Ureter (tissue), 1 donor: ENCODE measurements around the gene WDR82. TPM values are rescaled to one million over a fixed set of nuclear protein-coding genes. Genes with fewer than 3 reads are reported as not detected.
A peak's percentile ranks its signal among the peaks of the same experiment; 100 is the strongest.

Experiments
- DNase-seq: peaks from one replicate; pipeline ENCODE4 v3.0.0-alpha.2; 2020; ENCODE audit warnings: low spot score
- total RNA-seq: library from RNA; stranded (reverse); gene quantifications from one replicate; pipeline ENCODE4 v1.2.4, GENCODE V29; 2023
- donor health status: DM: yes; HTN: yes; CAD: no.

The WDR82 gene
- total RNA-seq, 1 donor from 2014 or later: 81.6 TPM

- DNase-seq: peak; percentile 42
Measured at GRCh38 chr3:52225452-52226228, 52.8 kb downstream of the WDR82 start, which contains the start of gene TLR9. TSS of gene TLR9 (minus strand) at chr3:52225645. CDS start at chr3:52225529, 116 bp downstream.

DNA sequence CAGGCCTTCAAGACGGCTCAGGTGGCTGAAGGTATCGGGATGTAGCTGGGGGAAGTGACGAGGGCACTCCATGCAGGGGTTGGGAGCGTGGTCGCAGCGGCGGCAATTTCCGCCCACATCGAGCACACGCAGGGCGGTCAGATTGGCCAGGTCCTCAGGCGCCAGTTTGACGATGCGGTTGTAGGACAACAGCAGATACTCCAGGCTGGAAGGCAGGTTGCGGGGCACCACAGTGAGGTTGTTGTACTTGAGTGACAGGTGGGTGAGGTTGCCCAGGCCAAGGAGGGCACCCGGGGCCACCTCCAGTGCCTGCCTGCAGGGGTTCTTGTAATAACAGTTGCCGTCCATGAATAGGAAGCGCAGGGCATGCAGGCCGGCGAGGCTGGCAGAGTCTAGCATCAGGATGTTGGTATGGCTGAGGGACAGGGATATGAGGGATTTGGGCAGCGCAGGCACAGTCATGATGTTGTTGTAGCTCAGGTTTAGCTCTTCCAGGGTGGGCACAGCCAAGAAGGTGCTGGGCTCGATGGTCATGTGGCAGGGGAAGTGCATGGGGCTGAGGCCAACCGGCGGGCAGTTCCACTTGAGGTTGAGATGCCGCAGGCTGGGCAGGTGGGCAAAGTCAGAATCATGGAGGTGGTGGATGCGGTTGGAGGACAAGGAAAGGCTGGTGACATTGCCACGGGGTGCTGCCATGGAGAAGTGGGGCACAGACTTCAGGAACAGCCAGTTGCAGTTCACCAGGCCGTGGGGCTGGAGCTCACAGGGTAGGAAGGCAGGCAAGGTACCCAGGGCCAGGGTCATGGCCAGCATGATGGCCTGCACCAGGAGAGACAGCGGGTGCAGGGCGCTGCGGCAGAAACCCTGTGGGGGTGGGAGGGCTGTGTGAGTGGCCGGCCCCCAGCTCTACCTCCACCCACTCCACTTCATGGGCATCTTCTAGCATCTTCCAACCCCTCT is 54.7 kb downstream of the WDR82 start:
- peak; percentile 41 for DNase-seq

- DNase-seq: peak; percentile 39
Measured at GRCh38 chr3:52222319-52223221, 55.9 kb downstream of the WDR82 start.

- DNase-seq: peak; percentile 42
Measured at GRCh38 chr3:52221563-52222318, 56.7 kb downstream of the WDR82 start.

GRCh38 chr3:52221141-52221562 is 57.3 kb downstream of the WDR82 start:
- no peak for DNase-seq

DNA sequence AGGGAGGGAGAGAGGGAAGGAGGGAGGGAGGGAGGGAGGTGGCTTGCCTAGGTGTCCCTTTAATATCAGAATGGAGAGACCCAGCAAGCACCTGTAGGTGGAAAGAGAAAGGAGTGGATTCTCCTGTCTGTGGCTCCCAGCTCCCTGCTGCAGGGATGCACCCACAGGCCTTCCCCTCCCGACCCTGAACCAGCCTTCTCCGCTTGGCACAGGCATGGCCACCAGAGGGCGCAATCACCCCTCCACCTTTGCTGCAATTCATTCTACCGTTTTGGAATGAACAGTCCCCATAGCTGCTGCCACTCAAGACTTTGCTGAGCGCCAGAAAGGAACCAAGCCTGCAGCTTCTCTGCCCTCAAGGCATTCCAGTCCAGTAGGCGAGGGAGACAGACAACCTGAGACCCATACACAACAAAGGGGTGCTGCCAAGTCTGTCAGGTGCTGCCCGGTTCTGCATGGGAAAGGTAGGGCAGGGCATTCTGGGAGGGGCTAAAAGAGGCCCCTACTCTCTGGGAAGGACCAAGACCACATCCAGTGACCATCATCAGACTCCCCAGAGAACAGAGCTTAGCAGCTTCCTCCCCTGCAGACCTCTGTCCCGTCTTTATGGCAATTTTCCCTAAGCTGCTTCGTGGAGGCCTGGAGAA is 57.9 kb downstream of the WDR82 start:
- DNase-seq: peak; percentile 92

DNA sequence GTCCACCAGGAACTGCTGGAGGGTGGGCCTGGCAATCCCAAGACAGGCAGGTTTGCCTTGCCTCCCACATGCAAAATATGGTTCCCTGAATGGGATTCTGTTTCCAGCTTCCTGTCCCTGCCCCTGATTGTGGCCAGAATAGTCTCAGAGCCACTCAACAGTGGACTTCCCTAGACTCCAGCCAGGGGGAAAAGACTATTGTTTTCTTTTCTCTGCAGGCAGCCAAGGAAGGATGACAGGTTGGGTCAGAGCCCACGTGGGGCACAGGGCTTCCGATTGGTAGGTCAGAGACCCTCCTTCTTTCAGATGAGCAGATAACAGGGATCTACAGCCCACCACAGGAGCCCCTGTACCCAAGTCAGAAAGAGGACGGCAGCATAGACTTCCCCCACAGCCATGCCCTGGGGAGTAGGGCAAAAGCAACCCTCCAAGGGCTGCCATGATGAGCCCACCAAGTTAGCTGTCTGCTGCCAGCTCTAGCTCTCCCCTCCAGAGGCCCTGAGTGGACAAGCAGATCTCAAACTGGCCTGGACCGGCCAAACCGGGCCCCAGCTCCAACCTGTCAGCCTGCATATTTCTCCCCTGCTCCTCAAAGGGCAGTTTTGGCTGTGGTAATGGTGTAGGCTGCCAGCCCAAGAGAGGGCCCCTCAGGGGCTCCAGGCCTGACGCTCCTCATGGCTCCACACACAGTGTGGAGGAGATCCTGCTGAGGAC is 59.4 kb downstream of the WDR82 start:
- no peak for DNase-seq

- DNase-seq: no peak
Measured at GRCh38 chr3:52218454-52218853, 60.0 kb downstream of the WDR82 start.

DNA sequence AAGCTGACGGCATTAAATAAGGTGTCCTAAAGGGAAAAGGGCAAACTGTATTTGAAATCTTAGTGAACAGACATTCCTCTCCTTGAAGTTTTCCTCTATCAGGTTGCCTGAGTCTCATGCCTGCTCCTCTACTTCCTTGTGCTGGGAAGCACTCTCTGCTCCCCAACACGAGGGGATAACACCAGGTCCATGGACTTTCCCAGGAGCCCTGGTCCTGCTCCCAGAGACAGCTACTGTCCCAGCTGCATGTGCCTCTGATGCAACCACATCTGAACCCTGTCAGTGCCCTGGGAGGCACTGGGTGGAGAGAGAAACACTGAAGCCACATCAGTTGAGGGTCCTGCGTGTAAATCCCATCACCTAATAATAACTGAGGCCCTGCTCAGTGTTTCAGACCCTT is 60.4 kb downstream of the WDR82 start:
- no peak for DNase-seq

- no peak for DNase-seq
Measured at GRCh38 chr3:52217409-52217805, 61.0 kb downstream of the WDR82 start.

DNA sequence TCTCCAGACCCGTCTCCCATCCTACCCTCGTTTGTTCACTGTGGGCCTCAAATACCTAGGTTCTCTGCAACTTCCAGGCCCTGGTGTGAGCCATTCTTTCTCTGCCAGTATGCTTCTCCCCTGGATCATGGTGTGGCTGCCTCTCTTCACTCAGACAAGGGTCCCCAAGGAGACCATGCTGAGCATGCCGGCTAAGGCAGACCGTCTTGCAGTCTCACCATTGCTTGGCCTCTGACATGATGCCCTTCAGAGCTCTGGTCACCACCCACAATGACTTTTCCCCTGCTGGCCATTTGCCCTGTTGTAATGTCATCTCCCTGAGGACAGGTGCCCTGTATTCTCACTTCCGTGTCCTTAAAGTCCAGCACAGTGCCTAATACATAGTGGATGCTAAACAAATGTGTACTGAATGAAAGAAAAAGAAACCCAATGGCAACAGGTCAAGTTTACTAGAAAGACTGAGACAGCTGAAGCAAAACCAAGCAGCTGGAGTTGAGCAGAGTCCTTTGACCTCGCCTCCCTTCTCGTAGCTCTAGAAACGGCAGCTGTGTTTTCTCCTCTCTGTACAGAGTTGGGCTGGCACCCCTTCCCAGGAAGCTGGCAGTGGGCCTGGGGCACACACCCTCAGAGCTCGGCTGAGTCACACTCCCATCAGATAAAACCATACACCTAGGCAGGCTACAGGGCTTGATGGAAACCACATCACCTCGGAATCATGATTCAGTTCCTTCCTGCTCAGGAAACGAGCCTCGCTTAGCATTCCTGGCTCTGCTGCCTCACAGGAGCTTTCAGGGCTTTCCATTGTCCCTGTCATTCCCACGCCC is 61.7 kb downstream of the WDR82 start:
- peak; percentile 92 for DNase-seq

GRCh38 chr3:52215351-52215750 is 63.1 kb downstream of the WDR82 start:
- DNase-seq: no peak

DNA sequence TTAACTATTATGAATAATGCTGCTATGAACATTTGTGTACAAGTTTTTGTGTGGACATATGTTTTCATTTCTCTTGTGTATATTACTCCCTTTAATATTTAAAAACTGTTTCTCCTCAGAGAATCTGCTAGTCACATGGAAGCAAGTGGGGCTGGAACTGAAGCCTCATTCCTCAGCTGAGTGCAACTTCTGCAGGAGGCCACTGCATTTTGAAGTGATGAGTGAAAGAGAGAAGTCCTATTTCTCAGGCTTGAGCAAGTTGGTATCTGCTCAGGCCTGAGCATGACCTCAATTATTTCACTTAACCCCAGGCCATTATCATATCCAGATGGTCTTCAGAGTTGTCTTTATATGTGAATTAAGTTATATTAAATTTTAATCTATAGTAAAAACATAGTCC is 64.5 kb downstream of the WDR82 start:
- no peak for DNase-seq

GRCh38 chr3:52213005-52213404 is 65.4 kb downstream of the WDR82 start:
- DNase-seq: no peak

DNA sequence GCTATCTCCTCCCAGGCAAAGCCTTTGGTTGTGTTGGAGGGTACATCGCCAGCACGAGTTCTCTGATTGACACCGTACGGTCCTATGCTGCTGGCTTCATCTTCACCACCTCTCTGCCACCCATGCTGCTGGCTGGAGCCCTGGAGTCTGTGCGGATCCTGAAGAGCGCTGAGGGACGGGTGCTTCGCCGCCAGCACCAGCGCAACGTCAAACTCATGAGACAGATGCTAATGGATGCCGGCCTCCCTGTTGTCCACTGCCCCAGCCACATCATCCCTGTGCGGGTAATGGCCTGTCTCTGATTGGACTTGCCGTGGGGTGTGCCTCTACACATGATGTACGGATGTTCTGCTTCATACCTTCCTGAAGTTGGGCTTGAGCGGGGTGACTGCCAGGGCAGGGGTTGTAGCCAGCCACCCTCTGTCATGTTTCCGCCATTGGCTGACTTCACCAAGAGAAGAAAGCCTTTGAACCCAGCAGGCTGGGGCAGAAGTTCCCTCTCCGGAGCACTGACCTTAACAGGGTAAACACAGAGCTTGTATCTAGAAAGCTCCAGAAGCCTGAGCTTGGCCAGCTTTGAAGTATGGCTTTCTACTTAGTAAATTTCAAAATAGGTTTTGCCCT is 67.1 kb downstream of the WDR82 start:
- no peak for DNase-seq

DNA sequence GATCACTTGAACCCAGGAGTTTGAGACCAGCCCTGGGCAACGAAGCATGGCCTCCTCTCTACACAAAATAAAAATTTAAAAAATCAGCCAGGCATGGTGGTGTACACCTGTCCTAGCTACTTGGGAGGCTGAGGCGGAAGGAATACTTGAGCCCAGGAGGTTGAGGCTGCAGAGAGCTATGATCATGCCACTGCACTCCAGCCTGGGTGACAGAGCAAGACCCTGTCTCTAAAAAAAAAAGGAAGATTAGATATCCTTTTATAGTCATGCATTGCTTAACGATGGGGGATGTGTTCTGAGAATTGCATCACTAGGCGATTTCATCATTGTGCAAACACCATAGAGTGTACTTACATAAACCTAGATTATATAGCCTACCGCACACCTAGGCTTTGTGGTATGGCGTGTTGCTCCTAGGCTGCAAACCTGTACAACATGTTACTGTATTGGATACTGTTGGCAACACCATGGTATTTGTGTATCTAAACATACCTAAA is 67.9 kb downstream of the WDR82 start:
- DNase-seq: no peak

DNA sequence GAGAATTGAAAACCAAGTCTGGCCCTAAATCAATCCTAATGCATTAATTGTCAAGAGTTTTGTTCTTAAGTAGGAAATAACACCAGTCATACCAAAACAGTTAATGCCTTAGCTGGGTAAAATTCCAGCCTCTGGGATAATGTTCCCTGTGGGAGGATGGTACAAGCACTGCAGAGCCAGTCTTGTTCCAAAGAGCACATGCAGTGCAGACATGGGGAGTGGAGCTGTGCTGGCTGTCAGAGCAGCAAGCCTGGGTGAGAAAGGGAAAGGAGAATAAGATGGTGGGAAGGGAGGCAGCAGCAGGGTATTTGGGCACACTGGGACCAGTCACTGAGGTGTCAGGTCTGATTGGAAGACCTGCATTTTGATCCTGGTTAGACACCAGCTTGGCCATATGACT is 68.4 kb downstream of the WDR82 start:
- no peak for DNase-seq

GRCh38 chr3:52208556-52208955 is 69.9 kb downstream of the WDR82 start:
- no peak for DNase-seq
